CD1c-positive myeloid dendritic cell (primary cell): ENCODE data around the gene RHBDD1.
A peak's percentile ranks its signal among the peaks of the same experiment; 100 is the strongest.

Source experiments
- DNase-seq: peaks from one replicate; pipeline ENCODE4 v3.0.0-alpha.2; 2016; ENCODE audit errors: extremely low spot score

Gene RHBDD1

GRCh38 chr2:226983895-226984749 lies 148.3 kb downstream of the RHBDD1 start:
- DNase-seq: no peak

GRCh38 chr2:226984750-226985582 lies 149.1 kb downstream of the RHBDD1 start:
- peak; percentile 27 for DNase-seq

- no peak for DNase-seq
Measured at GRCh38 chr2:226985583-226985946, 149.7 kb downstream of the RHBDD1 start.

GRCh38 chr2:226991663-226992062 lies 155.8 kb downstream of the RHBDD1 start:
- DNase-seq: no peak

GRCh38 chr2:226993171-226993570 lies 157.3 kb downstream of the RHBDD1 start:
- DNase-seq: no peak

- DNase-seq: no peak
Measured at GRCh38 chr2:226994775-226995174, 158.9 kb downstream of the RHBDD1 start.

GRCh38 chr2:226995625-226996041 lies 159.8 kb downstream of the RHBDD1 start:
- DNase-seq: no peak

GRCh38 chr2:226999661-227000060 lies 163.8 kb downstream of the RHBDD1 start:
- DNase-seq: no peak

- no peak for DNase-seq
Measured at GRCh38 chr2:227000123-227000522, 164.3 kb downstream of the RHBDD1 start.

GRCh38 chr2:227004482-227004881 lies 168.6 kb downstream of the RHBDD1 start:
- no peak for DNase-seq

- no peak for DNase-seq
Measured at GRCh38 chr2:227006189-227006897, 170.5 kb downstream of the RHBDD1 start.

GRCh38 chr2:227007148-227007547 lies 171.3 kb downstream of the RHBDD1 start:
- DNase-seq: no peak

GRCh38 chr2:227007940-227008339 lies 172.1 kb downstream of the RHBDD1 start:
- no peak for DNase-seq

GRCh38 chr2:227010433-227010832 lies 174.6 kb downstream of the RHBDD1 start:
- DNase-seq: no peak

GRCh38 chr2:227013330-227013729 lies 177.5 kb downstream of the RHBDD1 start:
- DNase-seq: no peak

GRCh38 chr2:227013881-227014280 lies 178.0 kb downstream of the RHBDD1 start:
- no peak for DNase-seq

GRCh38 chr2:227016894-227017293 lies 181.0 kb downstream of the RHBDD1 start:
- no peak for DNase-seq

- peak; percentile 59 for DNase-seq
Measured at GRCh38 chr2:227020416-227020815, 184.6 kb downstream of the RHBDD1 start.

- DNase-seq: no peak
Measured at GRCh38 chr2:227022608-227023007, 186.8 kb downstream of the RHBDD1 start.

- no peak for DNase-seq
Measured at GRCh38 chr2:227025510-227025909, 189.7 kb downstream of the RHBDD1 start.

- DNase-seq: peak; percentile 62
Measured at GRCh38 chr2:227029426-227030105, 193.7 kb downstream of the RHBDD1 start.

GRCh38 chr2:227030789-227031188 lies 194.9 kb downstream of the RHBDD1 start:
- DNase-seq: no peak
